C4-2B (cell line): ENCODE measurements around the gene FAM174C.

Source experiments
- CTCF ChIP-seq: fragments of 450-650 bp; conservative IDR thresholded peaks from 2 replicates; pipeline ENCODE4 v1.5.1; 2017; ENCODE audit warnings: mild to moderate bottlenecking
- ZFX ChIP-seq: fragments of 450-650 bp; IDR thresholded peaks from 2 replicates; pipeline ENCODE4 v1.6.1; 2017

- TF ChIP-seq CTCF (no peak), ZFX (no peak)
Observed at GRCh38 chr19:1283207-1283916, 8.0 kb downstream of the FAM174C start.
